Activated CD4-positive, alpha-beta T cell treated with anti-CD3 and anti-CD28 coated beads, Interleukin-10, Interleukin-2, amounts not matched to agents 100 ng/mL and 50 ng/mL, durations not matched to agents 16 hours and 8 hours (primary cell): ENCODE measurements around the gene ATP5ME.
"Not testable (repeated sequence)": the region's sequence is repeated elsewhere in the genome, so short reads cannot be mapped to it uniquely, and the experiment has no call there.

Experiments
- DNase-seq: peaks from one replicate; pipeline ENCODE4 v3.0.0-alpha.2; 2020

The ATP5ME gene, protein sequence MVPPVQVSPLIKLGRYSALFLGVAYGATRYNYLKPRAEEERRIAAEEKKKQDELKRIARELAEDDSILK

GRCh38 chr4:674172-675035 lies at the start of gene ATP5ME, which contains the start of gene MYL5:
Gene ATP5ME (minus strand): TSS chr4:674276. CDS start chr4:674247, 29 bp downstream.
Gene MYL5 (plus strand): TSS chr4:674542. CDS start chr4:678027, 3,485 bp downstream.
- peak; percentile 99 for DNase-seq

DNA sequence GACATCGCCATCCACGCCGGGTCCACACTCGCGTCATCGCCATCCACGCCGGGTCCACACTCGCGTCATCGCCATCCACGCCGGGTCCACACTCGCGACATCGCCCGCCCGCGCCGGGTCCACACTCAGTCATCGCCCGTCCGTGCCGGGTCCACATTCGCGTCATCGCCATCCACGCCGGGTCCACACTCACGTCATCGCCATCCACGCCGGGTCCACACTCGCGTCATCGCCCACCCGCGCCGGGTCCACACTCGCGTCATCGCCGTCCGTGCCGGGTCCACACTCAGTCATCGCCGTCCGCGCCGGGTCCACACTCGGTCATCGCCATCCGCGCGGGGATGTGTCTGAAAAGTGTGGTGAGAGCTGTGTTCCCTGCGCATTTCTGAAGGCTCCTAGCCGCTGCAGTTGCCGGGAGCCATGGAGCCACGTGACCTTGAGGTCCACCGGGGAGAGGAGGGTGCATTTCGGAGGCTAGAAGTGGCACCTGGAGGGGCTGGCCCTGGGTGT lies 48.8 kb upstream of the ATP5ME start:
- no peak for DNase-seq

GRCh38 chr4:722169-722725 lies 48.2 kb upstream of the ATP5ME start:
- DNase-seq: no peak

DNA sequence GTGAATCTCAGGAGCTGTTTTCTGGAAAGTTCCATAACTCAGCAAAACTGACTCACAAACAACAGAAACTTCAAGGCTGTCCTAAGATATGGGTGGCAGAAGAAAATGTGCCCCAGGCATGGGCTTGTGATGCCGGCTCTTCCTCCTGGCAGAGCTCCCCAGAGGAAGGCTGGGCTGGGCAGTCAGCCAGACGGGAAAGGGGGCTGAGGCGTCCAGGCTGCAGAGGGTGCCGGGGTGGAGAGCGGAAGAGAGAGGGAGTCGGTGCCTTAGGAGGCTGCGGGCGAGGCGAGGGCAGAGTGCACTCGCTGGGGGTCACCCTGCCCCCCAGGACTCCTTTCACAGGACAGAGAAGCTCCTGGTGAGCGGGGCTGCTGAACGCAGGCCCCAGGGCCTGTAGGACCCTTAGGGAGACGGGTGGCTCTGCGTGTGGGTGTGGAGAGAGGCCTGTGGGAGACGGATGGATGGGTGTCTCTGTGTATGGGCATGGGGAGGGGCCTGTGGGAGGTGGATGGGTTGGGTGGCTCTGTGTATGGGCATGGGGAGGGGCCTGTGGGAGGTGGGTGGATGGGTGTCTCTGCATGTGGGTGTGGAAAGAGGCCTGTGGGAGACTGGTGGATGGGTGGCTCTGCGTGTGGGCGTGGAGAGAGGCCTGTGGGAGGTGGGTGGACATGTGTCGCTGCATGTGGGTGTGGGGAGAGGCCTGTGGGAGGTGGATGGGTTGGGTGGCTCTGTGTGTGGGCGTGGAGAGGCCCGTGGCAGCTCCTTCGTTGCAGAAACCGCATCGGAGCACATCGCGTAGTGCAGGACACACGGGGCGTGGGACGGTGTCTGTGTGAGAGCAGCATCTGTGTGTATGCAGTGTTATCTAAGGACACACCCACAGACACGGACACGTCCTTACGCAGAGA lies 47.4 kb upstream of the ATP5ME start:
- no peak for DNase-seq

DNA sequence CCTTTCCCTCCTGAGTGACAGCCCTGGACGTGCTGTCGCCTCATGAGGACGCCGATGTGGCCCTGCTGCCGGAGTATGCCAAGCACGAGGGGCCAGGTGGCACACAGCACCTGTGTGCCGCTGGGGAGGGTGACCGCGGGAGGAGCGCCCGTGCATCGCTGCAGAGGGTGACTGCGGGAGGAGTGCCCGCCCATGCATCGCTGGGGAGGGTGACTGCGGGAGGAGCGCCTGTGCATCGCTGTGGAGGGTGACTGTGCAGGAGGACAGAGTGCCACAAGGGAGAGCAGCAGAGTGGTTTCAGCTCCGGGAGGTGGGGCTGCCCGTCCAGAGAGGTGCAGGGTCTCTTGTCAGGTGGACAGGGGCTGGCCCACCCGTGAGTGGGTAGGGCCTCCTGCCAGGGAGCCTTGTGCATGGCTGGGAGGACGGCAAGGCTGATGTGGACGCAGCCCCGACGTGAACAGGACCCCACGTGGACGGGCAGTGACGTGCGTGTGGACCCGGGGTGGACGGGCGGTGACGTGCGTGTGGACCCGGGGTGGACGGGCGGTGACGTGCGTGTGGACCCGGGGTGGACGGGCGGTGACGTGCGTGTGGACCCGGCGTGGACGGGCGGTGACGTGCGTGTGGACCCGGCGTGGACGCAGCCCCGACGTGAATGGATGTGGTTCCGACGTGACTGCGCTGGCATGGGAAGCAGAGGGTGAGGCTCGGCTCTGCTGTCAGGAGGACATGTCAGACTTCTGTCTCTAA lies 46.2 kb upstream of the ATP5ME start:
- no peak for DNase-seq

- DNase-seq: no peak
These were observed 44.4 kb upstream of the ATP5ME start for GRCh38 chr4:718460-718859.

GRCh38 chr4:717601-718320 lies 43.7 kb upstream of the ATP5ME start:
- no peak for DNase-seq

GRCh38 chr4:714087-714486 lies 40.0 kb upstream of the ATP5ME start:
- no peak for DNase-seq

DNA sequence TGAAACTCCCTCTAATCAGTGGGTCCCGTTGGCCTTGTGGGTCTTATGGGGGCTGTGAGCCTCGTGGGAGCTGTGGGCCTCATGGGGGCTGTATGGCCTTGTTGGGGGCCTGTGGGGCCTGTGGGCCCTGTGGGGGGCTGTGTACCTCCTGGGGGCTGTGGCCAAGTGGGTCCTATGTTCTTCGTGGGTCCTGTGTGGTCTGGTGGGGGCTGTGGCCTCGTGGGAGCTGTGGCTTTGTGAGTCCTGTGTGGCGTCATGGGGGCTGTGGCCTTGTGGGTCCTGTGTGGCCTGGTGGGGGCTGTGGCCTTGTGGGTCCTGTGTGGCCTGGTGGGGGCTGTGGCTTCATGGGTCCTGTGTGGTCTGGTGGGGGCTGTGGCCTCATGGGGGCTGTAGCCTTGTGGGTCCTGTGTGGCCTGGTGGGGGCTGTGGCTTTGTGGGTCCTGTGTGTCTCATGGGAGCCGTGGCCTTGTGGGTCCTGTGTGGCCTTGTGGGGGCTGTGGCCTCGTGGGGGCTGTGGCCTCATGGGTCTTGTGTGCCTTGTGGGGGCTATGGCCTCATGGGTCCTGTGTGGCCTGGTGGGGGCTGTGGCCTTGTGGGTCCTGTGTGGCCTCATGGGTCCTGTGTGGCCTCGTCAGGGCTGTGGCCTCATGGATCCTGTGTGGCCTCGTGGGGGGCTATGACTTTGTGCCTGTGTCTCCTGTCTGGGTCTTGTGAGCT lies 39.0 kb upstream of the ATP5ME start:
- no peak for DNase-seq

DNA sequence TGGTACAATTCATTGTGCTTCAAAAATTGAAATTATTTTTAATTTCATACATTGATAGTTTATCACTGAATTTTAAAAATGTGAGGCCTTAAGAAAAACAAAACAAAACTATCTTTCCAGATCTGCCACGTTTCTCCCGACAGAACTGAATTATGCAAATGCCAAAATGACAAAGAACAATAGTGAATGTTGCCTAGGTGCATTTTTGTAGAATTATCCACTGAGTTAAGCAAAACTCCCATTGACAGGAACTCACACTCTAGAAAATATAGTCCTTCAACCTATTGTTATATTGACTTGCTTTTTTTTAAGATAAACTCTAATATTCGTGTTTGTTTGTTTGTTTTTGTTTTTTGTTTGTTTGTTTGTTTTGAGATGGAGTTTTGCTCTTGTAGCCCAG lies 38.0 kb upstream of the ATP5ME start:
- DNase-seq: no peak

DNA sequence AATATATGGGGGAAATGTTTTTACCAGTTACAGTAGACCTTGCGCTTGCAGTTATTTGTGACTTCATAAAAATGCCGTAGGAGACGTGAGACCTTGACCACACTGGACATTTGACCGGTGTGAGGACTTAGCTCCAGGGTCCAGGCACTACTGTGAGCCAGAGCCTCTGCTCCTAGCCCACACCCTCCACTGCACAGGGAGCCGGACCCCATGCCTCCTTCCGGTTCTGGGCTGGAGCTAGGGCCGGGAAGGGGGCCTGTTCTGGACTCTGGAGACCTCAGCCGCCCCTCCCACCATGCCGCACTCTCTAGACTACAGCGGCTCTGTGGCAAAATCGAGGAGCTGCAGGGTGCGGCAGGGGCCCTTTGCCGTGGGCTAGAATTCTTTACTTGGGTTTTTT lies 36.8 kb upstream of the ATP5ME start:
- no peak for DNase-seq

DNA sequence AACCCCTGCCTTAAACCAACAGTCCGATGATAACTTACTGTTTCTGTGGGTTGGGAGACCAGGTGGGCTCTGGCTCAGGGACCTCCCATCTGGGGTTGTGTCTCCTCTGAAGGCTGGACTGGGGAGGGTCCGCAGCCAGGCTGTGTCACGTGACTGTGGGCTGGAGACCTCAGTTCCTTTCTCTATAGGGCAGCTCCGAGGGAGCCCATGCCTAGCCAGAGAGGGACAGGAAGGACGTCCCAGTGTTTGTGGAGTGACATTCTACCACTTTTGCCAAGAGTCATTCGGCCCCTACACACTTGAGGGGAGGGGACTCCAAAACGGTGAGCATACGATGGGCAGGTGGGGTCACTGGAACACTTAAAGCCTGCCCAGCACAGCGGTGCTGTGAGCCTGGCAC lies 36.0 kb upstream of the ATP5ME start:
- DNase-seq: no peak

GRCh38 chr4:709348-709747 lies 35.3 kb upstream of the ATP5ME start:
- DNase-seq: no peak

GRCh38 chr4:708631-708933 lies 34.5 kb upstream of the ATP5ME start:
- no peak for DNase-seq

GRCh38 chr4:707929-708630 lies 34.0 kb upstream of the ATP5ME start:
- no peak for DNase-seq

- no peak for DNase-seq
These were observed 32.9 kb upstream of the ATP5ME start for GRCh38 chr4:706834-707598.

- DNase-seq: not testable (repeated sequence)
These were observed 32.1 kb upstream of the ATP5ME start for GRCh38 chr4:706083-706633.

GRCh38 chr4:705278-706082 lies 31.4 kb upstream of the ATP5ME start, which contains the start of gene PCGF3:
Gene PCGF3 (plus strand): TSS chr4:705832. CDS start chr4:733681, 27,849 bp downstream.
- peak; percentile 97 for DNase-seq
